ENCODE measurements around the gene CLINT1. TPM values are rescaled to one million over a fixed set of nuclear protein-coding genes. Genes with fewer than 3 reads are reported as not detected.

The CLINT1 gene
- total RNA-seq, 4 donors from 2014 or later: 69.1 to 103 (median 88.6) TPM

- ATAC-seq: no peak
- Histone ChIP-seq H3K27ac (no peak overlapping the region), H3K9me3 (no peaks in the 10 kb centered on the region), H3K4me1 (no peaks in the 10 kb centered on the region), H3K4me3 (no peak overlapping the region), H3K36me3 (peaks cover 0 to 55% of the 10 kb centered on the region in 2 donors), H3K27me3 (no peaks in the 10 kb centered on the region)
- 78 to 100% methylated on average over 1 of the region's 1 CpG for whole genome bisulfite sequencing, 2 donors (ENCODE audit: low coverage in 1 of 2)
- TF ChIP-seq POLR2A (IDR thresholded peaks at IDR 0.05) (no peak), CTCF (IDR thresholded peaks at IDR 0.05) (no peak), POLR2AphosphoS5 (IDR thresholded peaks at IDR 0.05) (no peak), EP300 (IDR thresholded peaks at IDR 0.05) (no peak)
Observed at GRCh38 chr5:157799578-157799977, 59.4 kb downstream of the CLINT1 start.

GRCh38 chr5:157793301-157793700, 65.6 kb downstream of the CLINT1 start:
- ATAC-seq: no peak
- WGBS, 2 donors (ENCODE audit: low coverage in 1 of 2): 64 to 72% methylated on average over 3 to 4 of the region's 4 CpGs
- Histone ChIP-seq H3K4me1 (peaks cover 0 to 10% (median 0%) of the 10 kb centered on the region in 3 donors), H3K4me3 (no peak overlapping the region), H3K27ac (no peak overlapping the region), H3K9me3 (no peaks in the 10 kb centered on the region), H3K27me3 (no peaks in the 10 kb centered on the region), H3K36me3 (peaks cover 0 to 66% of the 10 kb centered on the region in 2 donors)
- TF ChIP-seq POLR2A (IDR thresholded peaks at IDR 0.05): no peak
- no peak for TF ChIP-seq CTCF (IDR thresholded peaks at IDR 0.05)
- no peak for TF ChIP-seq POLR2AphosphoS5 (IDR thresholded peaks at IDR 0.05)
- no peak for TF ChIP-seq EP300 (IDR thresholded peaks at IDR 0.05)

GRCh38 chr5:157785801-157786200, 73.1 kb downstream of the CLINT1 start:
- Histone ChIP-seq H3K36me3 (peaks cover 3 to 54% of the 10 kb centered on the region in 2 donors), H3K4me3 (no peak overlapping the region), H3K27ac (no peak overlapping the region), H3K4me1 (peaks cover 0 to 19% (median 2%) of the 10 kb centered on the region in 3 donors), H3K27me3 (no peaks in the 10 kb centered on the region), H3K9me3 (no peaks in the 10 kb centered on the region)
- ATAC-seq: no peak
- TF ChIP-seq EP300 (IDR thresholded peaks at IDR 0.05): no peak
- TF ChIP-seq POLR2AphosphoS5 (IDR thresholded peaks at IDR 0.05): no peak
- no peak for TF ChIP-seq POLR2A (IDR thresholded peaks at IDR 0.05)
- TF ChIP-seq CTCF (IDR thresholded peaks at IDR 0.05): no peak
- 82 to 89% methylated on average over 3 of the region's 3 CpGs for WGBS, 2 donors (ENCODE audit: low coverage in 1 of 2)

GRCh38 chr5:157779221-157779620, 79.7 kb downstream of the CLINT1 start:
- Histone ChIP-seq H3K36me3 (peaks cover 1 to 8% of the 10 kb centered on the region in 2 donors), H3K27ac (no peak overlapping the region), H3K27me3 (no peaks in the 10 kb centered on the region), H3K9me3 (no peaks in the 10 kb centered on the region), H3K4me3 (no peak overlapping the region), H3K4me1 (no peaks in the 10 kb centered on the region)
- no peak for ATAC-seq
- no peak for TF ChIP-seq EP300 (IDR thresholded peaks at IDR 0.05)
- TF ChIP-seq CTCF (IDR thresholded peaks at IDR 0.05): no peak
- no peak for TF ChIP-seq POLR2AphosphoS5 (IDR thresholded peaks at IDR 0.05)
- 84 to 91% methylated on average over 5 to 6 of the region's 6 CpGs for WGBS, 2 donors (ENCODE audit: low coverage in 1 of 2)

GRCh38 chr5:157778121-157778805, 80.7 kb downstream of the CLINT1 start:
- H3K27ac ChIP-seq: no peak overlapping the region
- peaks cover 0 to 4% of the 10 kb centered on the region in 2 donors for H3K36me3 ChIP-seq
- no peaks in the 10 kb centered on the region for H3K27me3 ChIP-seq
- no peaks in the 10 kb centered on the region for H3K4me1 ChIP-seq
- H3K4me3 ChIP-seq: no peak overlapping the region
- ATAC-seq: no peak
- H3K9me3 ChIP-seq: no peaks in the 10 kb centered on the region
- no peak for TF ChIP-seq CTCF (IDR thresholded peaks at IDR 0.05)
- no peak for TF ChIP-seq EP300 (IDR thresholded peaks at IDR 0.05)
- no peak for TF ChIP-seq POLR2AphosphoS5 (IDR thresholded peaks at IDR 0.05)
- TF ChIP-seq POLR2A (IDR thresholded peaks at IDR 0.05): no peak
- WGBS, 2 donors (ENCODE audit: low coverage in 1 of 2): 61 to 66% methylated on average over 4 to 8 of the region's 8 CpGs
